Measurements from ENCODE around the gene NES.

Gene NES

GRCh38 chr1:156703336-156703735 lies 26.1 kb upstream of the NES start:
- Histone ChIP-seq H3K4me1 (ENCODE audit: insufficient read depth, low read length) (peaks cover 26% of the 10 kb centered on the region; the same call in 1 of the 2 replicates), H3K27ac (ENCODE audit: low read length) (no peak overlapping the region), H3K4me3 (ENCODE audit: low read length) (peak overlapping the region; percentile 77), H3K27me3 (ENCODE audit: insufficient read depth, low read length) (peaks cover 30% of the 10 kb centered on the region), H3K9ac (ENCODE audit: low read depth, low read length) (0 out of 2 replicates have a peak overlapping the region, but pooled peaks have one; percentile 79), H3K9me3 (ENCODE audit: insufficient read depth, low read depth, low read length) (no peaks in the 10 kb centered on the region), H3K36me3 (ENCODE audit: insufficient read depth, low read depth, low read length) (peaks cover 32% of the 10 kb centered on the region)

DNA sequence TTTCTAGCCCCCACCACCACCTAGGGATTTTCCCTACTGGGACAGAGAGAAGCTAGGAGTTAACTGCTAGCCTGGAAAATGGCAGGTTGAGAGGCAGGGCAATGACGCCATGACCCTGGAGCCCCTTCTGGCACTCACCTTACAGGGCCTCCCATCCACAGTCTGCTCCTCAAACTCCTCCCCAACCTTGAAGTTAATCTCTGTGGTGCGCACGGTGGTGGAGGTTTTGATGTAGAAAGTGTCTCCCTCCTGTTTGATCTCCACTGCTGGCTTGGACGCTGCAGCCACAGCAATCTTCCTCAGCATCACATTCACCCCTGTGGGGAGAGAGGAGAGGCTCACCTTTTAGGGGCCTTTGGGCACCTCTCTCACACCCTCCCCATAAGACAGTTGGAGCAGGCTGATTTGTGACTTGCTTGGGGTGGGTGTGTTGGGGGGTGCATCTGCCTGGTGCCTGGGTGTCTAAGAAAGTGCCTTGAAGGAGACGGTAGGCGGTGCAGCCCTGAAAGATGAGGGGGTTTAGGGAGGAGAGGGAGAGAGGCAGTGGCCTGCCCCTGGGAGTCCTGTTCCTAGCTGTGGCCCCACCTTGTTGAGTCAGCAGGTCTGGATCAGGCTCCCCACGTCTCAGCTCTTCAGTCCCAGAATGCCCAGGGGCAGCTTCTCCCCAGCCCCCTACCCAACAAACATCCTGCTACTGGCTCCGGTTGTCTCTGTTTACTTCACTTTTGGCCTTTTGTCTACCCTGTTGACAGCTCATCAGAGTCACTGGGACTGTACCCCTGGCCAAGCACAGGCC lies 23.7 kb upstream of the NES start:
- Histone ChIP-seq H3K4me1 (ENCODE audit: insufficient read depth, low read length) (peaks cover 14% of the 10 kb centered on the region; the same call in 1 of the 2 replicates), H3K27ac (ENCODE audit: low read length) (no peak overlapping the region), H3K9me3 (ENCODE audit: insufficient read depth, low read depth, low read length) (no peaks in the 10 kb centered on the region), H3K9ac (ENCODE audit: low read depth, low read length) (no peak overlapping the region), H3K4me3 (ENCODE audit: low read length) (no peak overlapping the region), H3K27me3 (ENCODE audit: insufficient read depth, low read length) (peaks cover 30% of the 10 kb centered on the region), H3K36me3 (ENCODE audit: insufficient read depth, low read depth, low read length) (peaks cover 38% of the 10 kb centered on the region)

- no peak overlapping the region for H3K9ac ChIP-seq (ENCODE audit: low read depth, low read length)
- H3K27ac ChIP-seq (ENCODE audit: low read length), result no peak overlapping the region
- no peak overlapping the region for H3K4me3 ChIP-seq (ENCODE audit: low read length)
- peaks cover 16% of the 10 kb centered on the region; the same call in 1 of the 2 replicates for H3K4me1 ChIP-seq (ENCODE audit: insufficient read depth, low read length)
- peaks cover 38% of the 10 kb centered on the region for H3K36me3 ChIP-seq (ENCODE audit: insufficient read depth, low read depth, low read length)
- no peaks in the 10 kb centered on the region for H3K9me3 ChIP-seq (ENCODE audit: insufficient read depth, low read depth, low read length)
- H3K27me3 ChIP-seq (ENCODE audit: insufficient read depth, low read length), result peaks cover 14% of the 10 kb centered on the region; the same call in 1 of the 2 replicates
Observed at GRCh38 chr1:156698995-156699394, 21.8 kb upstream of the NES start.

- Histone ChIP-seq H3K27ac (ENCODE audit: low read length) (no peak overlapping the region), H3K9ac (ENCODE audit: low read depth, low read length) (no peak overlapping the region), H3K36me3 (ENCODE audit: insufficient read depth, low read depth, low read length) (peaks cover 38% of the 10 kb centered on the region), H3K9me3 (ENCODE audit: insufficient read depth, low read depth, low read length) (no peaks in the 10 kb centered on the region), H3K4me3 (ENCODE audit: low read length) (no peak overlapping the region), H3K4me1 (ENCODE audit: insufficient read depth, low read length) (peaks cover 21% of the 10 kb centered on the region), H3K27me3 (ENCODE audit: insufficient read depth, low read length) (no peaks in the 10 kb centered on the region)
Observed at GRCh38 chr1:156697481-156697880, 20.3 kb upstream of the NES start.

GRCh38 chr1:156696755-156697154 lies 19.5 kb upstream of the NES start:
- Histone ChIP-seq H3K9me3 (ENCODE audit: insufficient read depth, low read depth, low read length) (no peaks in the 10 kb centered on the region), H3K4me3 (ENCODE audit: low read length) (no peak overlapping the region), H3K27me3 (ENCODE audit: insufficient read depth, low read length) (no peaks in the 10 kb centered on the region; the same call in 1 of the 2 replicates), H3K27ac (ENCODE audit: low read length) (no peak overlapping the region), H3K9ac (ENCODE audit: low read depth, low read length) (no peak overlapping the region), H3K36me3 (ENCODE audit: insufficient read depth, low read depth, low read length) (peaks cover 37% of the 10 kb centered on the region), H3K4me1 (ENCODE audit: insufficient read depth, low read length) (peaks cover 28% of the 10 kb centered on the region)

DNA sequence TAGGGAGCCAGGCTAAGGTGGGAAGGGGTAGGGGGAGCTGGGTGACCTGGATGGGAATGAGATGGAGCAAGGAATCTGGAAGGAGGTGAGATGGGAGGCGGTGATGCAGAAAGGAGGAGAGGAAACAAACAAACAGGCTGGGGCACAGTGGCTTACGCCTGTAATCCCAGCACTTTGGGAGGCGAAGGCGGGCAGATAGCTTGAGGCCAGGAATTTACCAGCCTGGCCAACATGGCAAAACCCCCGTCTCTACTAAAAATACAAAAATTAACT lies 17.4 kb upstream of the NES start:
- H3K4me3 ChIP-seq (ENCODE audit: low read length), result peak overlapping the region; percentile 59; the same call in 1 of the 2 replicates
- peak overlapping the region; percentile 79; the same call in 1 of the 2 replicates for H3K9ac ChIP-seq (ENCODE audit: low read depth, low read length)
- peaks cover 17% of the 10 kb centered on the region for H3K36me3 ChIP-seq (ENCODE audit: insufficient read depth, low read depth, low read length)
- H3K9me3 ChIP-seq (ENCODE audit: insufficient read depth, low read depth, low read length), result no peaks in the 10 kb centered on the region
- H3K27ac ChIP-seq (ENCODE audit: low read length), result peak overlapping the region; percentile 85
- H3K4me1 ChIP-seq (ENCODE audit: insufficient read depth, low read length), result peaks cover 46% of the 10 kb centered on the region
- H3K27me3 ChIP-seq (ENCODE audit: insufficient read depth, low read length), result peaks cover 16% of the 10 kb centered on the region; the same call in 1 of the 2 replicates

DNA sequence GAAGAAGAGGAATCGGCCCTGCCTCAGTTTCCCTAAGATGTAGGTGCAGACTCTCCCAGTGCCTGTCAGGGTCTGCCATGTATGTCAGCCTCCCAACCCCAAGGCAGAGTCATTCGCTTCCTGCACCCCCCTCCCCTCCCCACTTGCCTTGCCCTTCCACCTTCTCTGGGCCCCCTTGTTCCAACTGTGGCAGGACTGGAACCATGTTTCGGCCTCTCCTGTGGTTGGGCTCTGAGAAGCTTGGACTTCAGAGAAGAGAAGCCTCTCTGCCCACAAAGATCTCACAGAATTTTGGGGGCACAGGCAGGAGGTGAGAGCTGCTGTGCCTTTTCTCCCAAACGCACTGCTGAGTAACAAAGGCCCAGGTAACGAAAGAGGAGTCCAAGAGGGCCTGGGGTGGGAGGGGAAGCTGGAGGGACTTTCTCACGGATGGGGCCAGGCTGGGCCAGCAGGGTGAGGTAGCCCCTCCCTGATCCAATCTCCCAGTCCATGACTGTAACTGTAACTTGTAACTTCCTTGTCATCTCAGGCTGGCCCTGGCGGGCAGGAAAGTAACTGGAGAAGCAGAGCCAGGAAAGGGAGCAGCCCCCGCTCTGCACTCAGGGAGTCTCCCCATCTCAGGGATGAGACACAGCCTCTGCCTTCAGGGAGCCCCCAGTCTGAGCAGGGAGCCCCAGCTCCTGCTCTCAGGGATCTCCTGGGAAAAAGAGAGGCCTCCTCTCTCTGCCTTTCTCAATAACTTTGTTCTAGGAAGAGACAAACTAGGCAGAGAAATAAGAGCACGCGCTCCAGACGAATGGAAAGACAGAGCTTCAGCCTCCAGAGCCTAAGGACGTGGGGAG lies 16.9 kb upstream of the NES start:
- peaks cover 49% of the 10 kb centered on the region for H3K4me1 ChIP-seq (ENCODE audit: insufficient read depth, low read length)
- H3K9ac ChIP-seq (ENCODE audit: low read depth, low read length), result peak overlapping the region; percentile 79; the same call in 1 of the 2 replicates
- H3K27me3 ChIP-seq (ENCODE audit: insufficient read depth, low read length), result peaks cover 16% of the 10 kb centered on the region; the same call in 1 of the 2 replicates
- peak overlapping the region; percentile 85 for H3K27ac ChIP-seq (ENCODE audit: low read length)
- no peaks in the 10 kb centered on the region for H3K9me3 ChIP-seq (ENCODE audit: insufficient read depth, low read depth, low read length)
- peak overlapping the region; percentile 59 for H3K4me3 ChIP-seq (ENCODE audit: low read length)
- peaks cover 13% of the 10 kb centered on the region for H3K36me3 ChIP-seq (ENCODE audit: insufficient read depth, low read depth, low read length)

DNA sequence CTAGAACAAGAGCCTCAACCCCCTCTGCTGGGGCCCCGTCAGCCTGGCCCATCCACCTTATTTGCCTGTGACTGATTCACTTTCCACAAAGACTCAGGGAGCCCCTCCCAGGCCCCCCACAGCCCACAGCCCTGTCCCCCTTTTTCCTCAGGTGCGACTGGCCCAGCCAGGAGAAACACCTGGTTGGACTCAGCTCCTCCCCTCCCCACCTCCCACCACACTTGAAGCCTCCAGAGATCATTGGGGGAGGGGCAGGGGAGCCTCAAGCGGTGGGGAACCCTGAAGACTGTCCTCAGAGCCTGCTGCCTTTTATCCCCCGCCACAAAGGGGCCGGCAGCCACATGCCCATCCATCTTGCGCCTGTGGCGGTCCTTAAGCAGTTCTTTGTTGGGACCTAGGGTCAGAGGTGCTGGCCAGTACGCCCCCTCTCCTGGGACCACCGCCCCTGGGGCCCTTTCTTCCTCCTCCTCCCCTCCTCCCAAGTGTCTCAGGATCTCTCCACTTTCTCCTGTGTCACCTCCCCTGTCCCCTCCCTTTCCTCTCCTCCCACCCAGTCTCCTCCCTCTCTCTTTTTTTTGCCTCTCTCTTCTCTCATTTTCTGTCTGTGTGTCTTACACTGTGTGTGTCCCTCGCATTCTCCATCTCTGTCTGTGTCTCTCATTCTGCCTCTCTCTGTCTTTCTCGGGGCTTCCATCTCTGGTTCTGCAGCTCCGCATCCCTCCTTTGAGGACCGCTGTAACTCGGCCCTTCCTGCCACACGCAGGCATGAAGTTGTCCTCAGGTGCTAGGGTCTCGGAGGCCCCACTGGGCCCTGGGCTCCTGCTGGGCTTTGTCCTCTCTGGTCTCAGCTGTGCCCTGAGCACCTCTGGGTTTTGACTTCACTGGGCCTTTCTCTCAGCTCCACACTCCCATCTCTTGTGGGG lies 16.0 kb upstream of the NES start:
- Histone ChIP-seq H3K4me3 (ENCODE audit: low read length) (peak overlapping the region; percentile 60), H3K9ac (ENCODE audit: low read depth, low read length) (peak overlapping the region; percentile 79; the same call in 1 of the 2 replicates), H3K36me3 (ENCODE audit: insufficient read depth, low read depth, low read length) (peaks cover 4% of the 10 kb centered on the region; the same call in 1 of the 2 replicates), H3K27ac (ENCODE audit: low read length) (peak overlapping the region; percentile 85), H3K9me3 (ENCODE audit: insufficient read depth, low read depth, low read length) (no peaks in the 10 kb centered on the region), H3K27me3 (ENCODE audit: insufficient read depth, low read length) (peaks cover 16% of the 10 kb centered on the region; the same call in 1 of the 2 replicates), H3K4me1 (ENCODE audit: insufficient read depth, low read length) (peaks cover 49% of the 10 kb centered on the region)

DNA sequence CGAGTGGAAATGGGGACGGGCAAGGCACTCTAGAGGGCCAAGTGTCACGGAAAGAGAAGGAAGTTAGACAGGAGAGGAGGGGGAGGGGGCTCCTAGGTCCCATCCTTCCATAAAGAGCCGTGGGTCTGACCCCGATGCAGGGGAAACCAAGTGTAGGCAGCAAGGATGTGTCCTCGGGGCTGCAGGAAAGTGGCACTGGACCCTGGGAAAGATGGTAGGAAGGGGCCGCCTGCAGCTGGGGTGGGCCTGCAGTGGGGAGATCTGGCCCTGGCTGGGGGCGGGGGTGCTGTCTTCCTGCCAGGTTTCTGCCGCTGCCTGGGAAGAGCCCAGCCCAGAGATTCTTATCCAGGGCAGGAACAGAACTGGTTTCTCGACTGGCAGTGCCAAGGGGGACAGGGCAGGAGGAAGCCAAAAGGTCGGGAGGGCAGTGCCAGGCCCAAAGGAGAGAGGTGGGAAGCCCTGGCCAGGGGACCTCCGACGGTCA lies 15.3 kb upstream of the NES start:
- Histone ChIP-seq H3K27me3 (ENCODE audit: insufficient read depth, low read length) (peaks cover 16% of the 10 kb centered on the region; the same call in 1 of the 2 replicates), H3K27ac (ENCODE audit: low read length) (peak overlapping the region; percentile 79), H3K4me3 (ENCODE audit: low read length) (peak overlapping the region; percentile 60; the same call in 1 of the 2 replicates), H3K4me1 (ENCODE audit: insufficient read depth, low read length) (peaks cover 49% of the 10 kb centered on the region), H3K36me3 (ENCODE audit: insufficient read depth, low read depth, low read length) (no peaks in the 10 kb centered on the region), H3K9me3 (ENCODE audit: insufficient read depth, low read depth, low read length) (no peaks in the 10 kb centered on the region), H3K9ac (ENCODE audit: low read depth, low read length) (peak overlapping the region; percentile 78; the same call in 1 of the 2 replicates)

DNA sequence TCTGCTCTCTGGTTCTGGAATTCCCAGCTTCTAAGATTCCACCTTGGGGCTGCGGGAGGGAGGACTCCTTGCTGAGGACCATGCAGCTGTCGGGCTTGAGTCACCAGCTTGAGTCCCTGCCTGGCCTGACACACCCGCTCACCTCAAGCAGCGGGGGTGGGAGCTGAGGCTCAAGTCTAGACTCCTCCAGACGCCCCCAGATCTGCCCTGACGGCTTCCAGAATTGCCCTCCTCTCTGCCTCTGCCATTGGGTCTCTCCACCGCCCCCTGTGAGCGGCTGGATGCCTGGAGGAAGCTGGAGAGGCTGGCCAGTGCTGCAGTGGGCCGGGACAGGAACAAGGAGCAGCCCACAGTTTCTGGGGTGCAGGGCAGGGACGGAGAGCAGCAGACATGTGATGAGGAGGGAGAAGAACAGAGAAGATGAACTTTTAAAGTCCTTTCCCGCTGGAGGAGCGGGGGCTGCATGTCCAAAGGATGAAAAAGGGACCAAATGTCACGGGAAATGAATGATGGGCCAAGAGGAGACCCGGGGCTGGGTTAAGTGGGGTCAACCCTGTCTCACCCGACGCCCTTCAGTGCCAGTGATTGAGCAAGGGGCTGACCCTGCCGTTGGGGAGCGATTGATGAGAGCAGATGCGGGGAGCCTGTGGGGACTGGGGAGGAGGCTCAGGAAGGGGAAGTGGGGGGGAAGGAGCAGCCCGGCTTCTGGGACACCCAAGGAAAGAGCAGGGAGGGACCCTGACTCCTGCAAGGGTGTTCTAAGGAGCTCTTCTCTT lies 14.6 kb upstream of the NES start:
- Histone ChIP-seq H3K27ac (ENCODE audit: low read length) (peak overlapping the region; percentile 79), H3K9me3 (ENCODE audit: insufficient read depth, low read depth, low read length) (no peaks in the 10 kb centered on the region), H3K9ac (ENCODE audit: low read depth, low read length) (peak overlapping the region; percentile 78; the same call in 1 of the 2 replicates), H3K36me3 (ENCODE audit: insufficient read depth, low read depth, low read length) (no peaks in the 10 kb centered on the region), H3K4me1 (ENCODE audit: insufficient read depth, low read length) (peaks cover 49% of the 10 kb centered on the region), H3K27me3 (ENCODE audit: insufficient read depth, low read length) (peaks cover 16% of the 10 kb centered on the region; the same call in 1 of the 2 replicates), H3K4me3 (ENCODE audit: low read length) (peak overlapping the region; percentile 60)
